HEK293T (cell line): Measurements from ENCODE around the gene DMP1.

Source experiments
- CTCF ChIA-PET: fragments of 350-600 bp; formaldehyde crosslinking; extraction: SDS; loops from one replicate; lab custom pipeline; 2021; ENCODE audit warnings: antibody characterized with exemption, inconsistent platforms; lab: Yijun Ruan, JAX
- POLR2A ChIA-PET: fragments of 350-600 bp; formaldehyde crosslinking; extraction: SDS; loops from one replicate; lab custom pipeline; 2020; ENCODE audit warnings: antibody characterized with exemption, inconsistent platforms; lab: Yijun Ruan, JAX
- DNase-seq: peaks from one replicate; pipeline ENCODE4 v3.0.0; 2012; ENCODE audit warnings: mixed read lengths; ENCODE audit errors: extremely low spot score
- ARNT ChIP-seq: fragments of 450-650 bp; IDR thresholded peaks from 2 replicates; pipeline ENCODE4 v1.6.1; 2017; ENCODE audit warnings: mild to moderate bottlenecking
- BHLHE40 ChIP-seq: fragments of 450-650 bp; IDR thresholded peaks from 2 replicates; pipeline ENCODE4 v1.6.1; 2016; ENCODE audit warnings: mild to moderate bottlenecking, moderate library complexity, borderline replicate concordance
- CTBP1 ChIP-seq: fragments of 450-650 bp; IDR thresholded peaks from 2 replicates; pipeline ENCODE4 v1.6.1; 2016; ENCODE audit warnings: borderline replicate concordance
- ELF4 ChIP-seq: fragments of 450-650 bp; IDR thresholded peaks from 2 replicates; pipeline ENCODE4 v1.6.1; 2017; ENCODE audit warnings: antibody characterized with exemption
- FOXA1 ChIP-seq: fragments of 450-650 bp; IDR thresholded peaks from 2 replicates; pipeline ENCODE4 v1.6.1; 2016; ENCODE audit warnings: mild to moderate bottlenecking
- FOXK2 ChIP-seq: fragments of 450-650 bp; IDR thresholded peaks from 2 replicates; pipeline ENCODE4 v1.6.1; 2016; ENCODE audit warnings: mild to moderate bottlenecking
- FOXM1 ChIP-seq: fragments of 450-650 bp; IDR thresholded peaks from 2 replicates; pipeline ENCODE4 v1.6.1; 2017; ENCODE audit warnings: mild to moderate bottlenecking, borderline replicate concordance
- HDGF ChIP-seq: fragments of 450-650 bp; IDR thresholded peaks from 2 replicates; pipeline ENCODE4 v1.6.1; 2017; ENCODE audit warnings: antibody characterized with exemption, borderline replicate concordance
- L3MBTL2 ChIP-seq: fragments of 450-650 bp; conservative IDR thresholded peaks from 2 replicates; pipeline ENCODE4 v1.6.1; 2016; ENCODE audit warnings: mild to moderate bottlenecking
- LEF1 ChIP-seq: fragments of 450-650 bp; IDR thresholded peaks from 2 replicates; pipeline ENCODE4 v1.6.1; 2017; ENCODE audit warnings: mild to moderate bottlenecking, borderline replicate concordance
- NFRKB ChIP-seq: fragments of 450-650 bp; IDR thresholded peaks from 2 replicates; pipeline ENCODE4 v1.6.1; 2016; ENCODE audit warnings: mild to moderate bottlenecking, moderate library complexity
- PKNOX1 ChIP-seq: fragments of 450-650 bp; IDR thresholded peaks from 2 replicates; pipeline ENCODE4 v1.6.1; 2016
- SP1 ChIP-seq: fragments of 450-650 bp; IDR thresholded peaks from 2 replicates; pipeline ENCODE4 v1.6.1; 2017
- SUZ12 ChIP-seq: fragments of 450-650 bp; IDR thresholded peaks from 2 replicates; pipeline ENCODE4 v1.6.1; 2016; ENCODE audit warnings: mild to moderate bottlenecking
- TARDBP ChIP-seq: fragments of 450-650 bp; IDR thresholded peaks from 2 replicates; pipeline ENCODE4 v1.6.1; 2016
- ZNF384 ChIP-seq: fragments of 450-650 bp; IDR thresholded peaks from 2 replicates; pipeline ENCODE4 v1.6.1; 2016

Gene DMP1

GRCh38 chr4:87644286-87644685 lies 5.8 kb upstream of the DMP1 start:
- POLR2A ChIA-PET = no interaction called here
- TF ChIP-seq FOXK2 = no peak
- no peak for TF ChIP-seq LEF1
- no peak for TF ChIP-seq TARDBP
- no peak for TF ChIP-seq NFRKB
- TF ChIP-seq SP1 = no peak
- TF ChIP-seq CTBP1 = no peak
- TF ChIP-seq ARNT = no peak
- TF ChIP-seq FOXA1 = no peak
- TF ChIP-seq PKNOX1 = no peak
- TF ChIP-seq SUZ12 = no peak
- TF ChIP-seq ELF4 = no peak
- TF ChIP-seq BHLHE40 = no peak
- no peak for TF ChIP-seq HDGF
- no peak for TF ChIP-seq FOXM1
- TF ChIP-seq ZNF384 = no peak
- TF ChIP-seq L3MBTL2 = no peak
- CTCF ChIA-PET = interaction anchor here (1.5 kb wide), 1 partner anchor 9 kb away, joined by 3 read pairs; no protein-coding TSS in a partner anchor

GRCh38 chr4:87650938-87651337 lies 858 bp downstream of the DMP1 start:
- no peak for DNase-seq
- ChIA-PET CTCF (no interaction called here), POLR2A (no interaction called here)
- TF ChIP-seq FOXA1 (no peak), TARDBP (no peak), SUZ12 (no peak)

More at GRCh38 chr4:87644286-87644685, 5.8 kb upstream of the DMP1 start:
- no peak for DNase-seq

- no peak for DNase-seq
- POLR2A ChIA-PET = no interaction called here
- CTCF ChIA-PET = no interaction called here
- no peak for TF ChIP-seq CTBP1
- TF ChIP-seq SP1 = no peak
- no peak for TF ChIP-seq LEF1
- TF ChIP-seq FOXM1 = no peak
- TF ChIP-seq L3MBTL2 = no peak
- TF ChIP-seq FOXK2 = no peak
These were observed 1.9 kb downstream of the DMP1 start for GRCh38 chr4:87651941-87652340.

GRCh38 chr4:87654487-87655044 lies 4.5 kb downstream of the DMP1 start:
- CTCF ChIA-PET = no interaction called here
- POLR2A ChIA-PET = no interaction called here
- DNase-seq = no peak
- TF ChIP-seq SUZ12 = no peak
- TF ChIP-seq PKNOX1 = no peak
- TF ChIP-seq SP1 = no peak
- no peak for TF ChIP-seq ZNF384
- no peak for TF ChIP-seq HDGF
- no peak for TF ChIP-seq ARNT
- no peak for TF ChIP-seq FOXM1
- TF ChIP-seq NFRKB = no peak
- no peak for TF ChIP-seq FOXK2
- TF ChIP-seq BHLHE40 = no peak

- TF ChIP-seq HDGF (no peak), FOXA1 (no peak), BHLHE40 (no peak), TARDBP (no peak), ELF4 (no peak), PKNOX1 (no peak), CTBP1 (no peak), SP1 (no peak), ZNF384 (no peak), NFRKB (no peak), SUZ12 (no peak), FOXK2 (no peak), LEF1 (no peak), ARNT (no peak)
- no peak for DNase-seq
- ChIA-PET POLR2A (interaction anchor here (0.5 kb wide), 1 partner anchor 173 kb away, joined by 3 read pairs; no protein-coding TSS in a partner anchor), CTCF (no interaction called here)
These were observed 7.4 kb downstream of the DMP1 start for GRCh38 chr4:87657525-87657924.

GRCh38 chr4:87659247-87659931 lies 9.3 kb downstream of the DMP1 start:
- ChIA-PET CTCF (interaction anchor here (0.6 to 0.7 kb wide), 2 partner anchors 11 to 26 kb away, joined by 3 read pairs; no protein-coding TSS in a partner anchor), POLR2A (no interaction called here)
- TF ChIP-seq FOXA1 = no peak
- TF ChIP-seq SUZ12 = no peak
- TF ChIP-seq PKNOX1 = peak; percentile 12; the same call in 1 of the 2 replicates
- DNase-seq = no peak
